Measurements from ENCODE around the gene DACT2.

- TF ChIP-seq REST (IDR thresholded peaks at IDR 0.05) (no peak), CTCF (IDR thresholded peaks at IDR 0.05; ENCODE audit: low read depth, low read length, missing input control) (no peak), GABPA (IDR thresholded peaks at IDR 0.05 in 1 of 2, conservative IDR thresholded peaks at IDR 0.05 in 1 of 2) (no peak), ATF3 (IDR thresholded peaks at IDR 0.05) (no peak), JUND (IDR thresholded peaks at IDR 0.05) (no peak), SP1 (IDR thresholded peaks at IDR 0.05) (no peak), FOXA1 (IDR thresholded peaks at IDR 0.05) (no peak), MAX (IDR thresholded peaks at IDR 0.05) (no peak), RAD21 (IDR thresholded peaks at IDR 0.05) (no peak), ZBTB33 (IDR thresholded peaks at IDR 0.05) (no peak), RXRA (IDR thresholded peaks at IDR 0.05) (no peak), TAF1 (conservative IDR thresholded peaks at IDR 0.05) (no peak), HNF4A (conservative IDR thresholded peaks at IDR 0.05) (no peak), YY1 (IDR thresholded peaks at IDR 0.05) (no peak)
These were observed 17.4 kb upstream of the DACT2 start for GRCh38 chr6:168336967-168337366.

Data from liver (tissue), 3 donors.